GM13976 (cell line): ENCODE results near the gene CENPH.
"Not testable (repeated sequence)": the region's sequence is repeated elsewhere in the genome, so short reads cannot be mapped to it uniquely, and the experiment has no call there.

ENCODE experiments used
- DNase-seq: peaks from one replicate; pipeline ENCODE4 v3.0.0; 2012; ENCODE audit warnings: low spot score
- in situ Hi-C: fragments of 300-500 bp; cut with MboI; formaldehyde crosslinking; loops from one replicate; pipeline ENCODE4 v1.12.0; 2022; ENCODE audit warnings: low sequenced_read_pairs, mixed read lengths, inconsistent platforms; ENCODE audit not compliant: unreplicated experiment
- TF ChIP-seq, protein P1 (sequence below): IDR thresholded peaks from 2 replicates; pipeline ENCODE4 v1.5.1; 2012; ENCODE audit warnings: borderline replicate concordance, mild to moderate bottlenecking; ENCODE audit not compliant: insufficient read depth; ENCODE audit errors: extremely low read depth, missing control alignments, control extremely low read depth

CENPH gene

DNA sequence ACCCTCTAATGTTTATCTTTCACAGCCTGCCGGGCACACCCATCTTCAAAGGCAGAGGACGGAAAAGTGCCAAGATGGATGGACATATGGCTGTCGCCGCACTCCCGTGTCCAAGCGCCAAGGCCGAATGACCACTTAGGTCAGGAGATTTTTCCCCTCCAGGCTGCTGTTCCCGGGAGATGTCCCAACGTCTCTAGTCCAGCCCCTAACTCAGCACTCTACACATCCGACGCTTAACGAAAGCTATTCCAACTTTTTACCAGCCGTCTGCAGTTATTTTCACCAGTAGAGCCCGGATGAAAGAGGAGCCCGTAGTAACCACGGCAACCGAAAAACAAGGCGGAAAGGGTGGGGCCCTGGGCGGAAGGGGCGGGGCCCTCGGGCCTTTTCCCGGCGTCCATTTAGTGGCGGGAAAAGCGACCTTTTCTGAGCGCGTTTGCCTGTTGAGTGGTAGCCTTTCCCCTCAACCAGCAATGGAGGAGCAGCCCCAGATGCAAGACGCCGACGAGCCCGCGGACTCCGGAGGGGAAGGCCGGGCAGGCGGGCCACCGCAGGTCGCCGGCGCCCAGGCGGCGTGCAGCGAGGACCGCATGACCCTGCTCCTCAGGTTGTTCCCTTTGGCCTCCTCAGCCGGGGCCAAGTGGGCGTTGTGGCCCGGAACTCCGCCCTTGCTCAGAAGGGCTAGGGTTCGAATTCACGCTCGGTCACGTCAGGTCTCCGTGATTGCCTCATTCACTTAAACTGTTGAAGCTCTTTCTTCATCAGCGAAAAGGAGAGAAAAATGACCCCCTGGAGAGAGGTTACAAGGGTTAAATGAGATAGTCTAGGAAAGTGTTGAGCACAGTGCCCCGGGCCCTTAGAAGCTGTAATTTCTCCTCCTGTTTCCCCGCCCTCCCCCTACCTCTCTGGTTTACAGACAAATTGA is at the start of gene CENPH:
CENPH (plus strand) TSS at position 422 of the 925 bp plus-strand sequence; CDS start at position 474, 52 bp downstream.
- TF ChIP-seq, protein P1, sequence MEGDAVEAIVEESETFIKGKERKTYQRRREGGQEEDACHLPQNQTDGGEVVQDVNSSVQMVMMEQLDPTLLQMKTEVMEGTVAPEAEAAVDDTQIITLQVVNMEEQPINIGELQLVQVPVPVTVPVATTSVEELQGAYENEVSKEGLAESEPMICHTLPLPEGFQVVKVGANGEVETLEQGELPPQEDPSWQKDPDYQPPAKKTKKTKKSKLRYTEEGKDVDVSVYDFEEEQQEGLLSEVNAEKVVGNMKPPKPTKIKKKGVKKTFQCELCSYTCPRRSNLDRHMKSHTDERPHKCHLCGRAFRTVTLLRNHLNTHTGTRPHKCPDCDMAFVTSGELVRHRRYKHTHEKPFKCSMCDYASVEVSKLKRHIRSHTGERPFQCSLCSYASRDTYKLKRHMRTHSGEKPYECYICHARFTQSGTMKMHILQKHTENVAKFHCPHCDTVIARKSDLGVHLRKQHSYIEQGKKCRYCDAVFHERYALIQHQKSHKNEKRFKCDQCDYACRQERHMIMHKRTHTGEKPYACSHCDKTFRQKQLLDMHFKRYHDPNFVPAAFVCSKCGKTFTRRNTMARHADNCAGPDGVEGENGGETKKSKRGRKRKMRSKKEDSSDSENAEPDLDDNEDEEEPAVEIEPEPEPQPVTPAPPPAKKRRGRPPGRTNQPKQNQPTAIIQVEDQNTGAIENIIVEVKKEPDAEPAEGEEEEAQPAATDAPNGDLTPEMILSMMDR = no peak
- DNase-seq = peak; percentile 94
- in situ Hi-C loops = no loop called here

GRCh38 chr5:69140239-69140638 is 49.1 kb upstream of the CENPH start:
- in situ Hi-C loops, DNase-seq: not testable (repeated sequence)

GRCh38 chr5:69140827-69141226 is 48.6 kb upstream of the CENPH start:
- TF ChIP-seq, protein P1 = no peak
- no peak for DNase-seq
- in situ Hi-C loops = no loop called here

GRCh38 chr5:69148576-69148975 is 40.8 kb upstream of the CENPH start:
- in situ Hi-C loops, DNase-seq: not testable (repeated sequence)

GRCh38 chr5:69148981-69149675 is 40.3 kb upstream of the CENPH start:
- in situ Hi-C loops = no loop called here
- no peak for DNase-seq
- TF ChIP-seq, protein P1 = no peak

DNA sequence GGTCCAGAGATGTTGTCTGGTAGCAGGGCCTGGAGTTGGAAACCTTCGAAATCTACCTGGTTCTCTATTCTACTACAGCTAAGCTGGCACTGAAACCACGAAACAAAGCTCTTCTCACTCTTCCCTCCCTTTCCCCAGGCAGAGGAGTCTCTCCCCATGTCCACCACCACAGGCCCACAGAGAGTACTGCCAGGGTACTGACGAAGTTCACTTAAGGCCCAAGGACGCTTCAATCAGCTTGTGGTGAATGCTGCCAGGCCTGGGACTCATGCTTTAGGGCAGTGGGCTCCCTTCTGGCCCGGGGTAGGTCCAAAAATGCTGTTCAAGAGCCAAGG is 39.7 kb upstream of the CENPH start:
- DNase-seq = no peak
- TF ChIP-seq, protein P1 = no peak
- in situ Hi-C loops = no loop called here

- in situ Hi-C loops = no loop called here
- TF ChIP-seq, protein P1 = no peak
- DNase-seq = no peak
Measured at GRCh38 chr5:69152731-69153130, 36.7 kb upstream of the CENPH start.

DNA sequence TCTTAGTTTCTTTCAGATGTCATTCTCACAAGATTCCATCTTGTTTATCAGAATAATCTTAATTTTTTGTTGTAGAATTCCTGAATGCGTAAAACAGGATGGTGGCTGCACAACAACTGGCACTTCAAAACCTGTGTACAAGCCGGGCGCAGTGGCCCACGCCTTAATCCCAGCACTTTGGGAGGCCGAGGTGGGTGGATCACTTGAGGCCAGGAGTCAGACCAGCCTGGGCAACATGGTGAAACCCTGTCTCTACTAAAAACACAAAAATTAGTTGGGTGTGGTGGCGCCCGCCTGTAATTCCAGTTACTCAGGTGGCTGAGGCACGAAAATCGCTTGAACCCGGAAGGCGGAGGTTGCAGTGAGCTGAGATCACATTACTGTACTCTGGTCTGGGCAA is 32.9 kb upstream of the CENPH start:
- TF ChIP-seq, protein P1 = no peak
- in situ Hi-C loops = no loop called here
- no peak for DNase-seq
